Endothelial cell of umbilical vein (primary cell): ENCODE measurements around the gene MYL11. TPM values are rescaled to one million over a fixed set of nuclear protein-coding genes. Genes with fewer than 3 reads are reported as not detected.
"Not testable (repeated sequence)": the region's sequence is repeated elsewhere in the genome, so short reads cannot be mapped to it uniquely, and the experiment has no call there.

Experiments
- BruUV-seq: library from RNA; stranded (reverse); fragments of 400-500 nt; replicated peaks from 2 replicates; lab custom pipeline; 2021; lab: Mats Ljungman, UMichigan
- CTCF ChIA-PET: fragments of 300-600, 350-600 bp; sonication (Branson Sonifier 250); formaldehyde crosslinking; loops from one replicate; lab custom pipeline; 2021; ENCODE audit warnings: antibody characterized with exemption, inconsistent platforms; lab: Charles Lee
- POLR2A ChIA-PET: fragments of 300-600, 350-600 bp; sonication (Branson Sonifier 250); formaldehyde crosslinking; loops from one replicate; lab custom pipeline; 2021; ENCODE audit warnings: antibody characterized with exemption, inconsistent platforms; lab: Charles Lee
- DNase-seq: peaks from one replicate; pipeline ENCODE4 v3.0.0-alpha.2; 2011; ENCODE audit warnings: low read depth, low spot score
- FAIRE-seq: peaks from 2 replicates; lab custom pipeline; 2011; peaks lifted over from hg19 to GRCh38; lab: Jason Lieb, UNC
- H2AFZ ChIP-seq: 2 replicates; pipeline ENCODE4 v1.6.0; 2012; ENCODE audit warnings: low read depth, low read length, control low read depth, inconsistent platforms
- H3K27ac ChIP-seq: 2 replicates; pipeline ENCODE4 v1.5.1; 2011; ENCODE audit warnings: low read depth, mild to moderate bottlenecking, control low read depth, low read length, moderate library complexity; ENCODE audit not compliant: insufficient read depth
- H3K27me3 ChIP-seq, 2 experiments: 2 replicates each; pipeline versions ENCODE4 v1.6.0 to v1.6.1; 2011; ENCODE audit warnings: low read length in 2 of 2, mixed read lengths in 1 of 2; ENCODE audit not compliant: control insufficient read depth in 2 of 2, insufficient read depth in 2 of 2
- H3K36me3 ChIP-seq, 2 experiments: 2 replicates in 1 of 2; 3 replicates in 1 of 2; pipeline ENCODE4 v1.5.1; 2011; ENCODE audit warnings: low read length in 2 of 2, mild to moderate bottlenecking in 1 of 2, moderate library complexity in 1 of 2; ENCODE audit not compliant: control insufficient read depth in 2 of 2, insufficient read depth in 2 of 2; ENCODE audit errors: extremely low read depth in 1 of 2
- H3K4me1 ChIP-seq: 3 replicates; pipeline ENCODE4 v1.5.1; 2011; ENCODE audit warnings: mild to moderate bottlenecking, low read length; ENCODE audit not compliant: control insufficient read depth, insufficient read depth; ENCODE audit errors: extremely low read depth
- H3K4me2 ChIP-seq: 2 replicates; pipeline ENCODE4 v1.6.1; 2011; ENCODE audit warnings: low read length, control low read depth, mixed read lengths; ENCODE audit not compliant: insufficient read depth
- H3K4me3 ChIP-seq, 3 experiments: fragments of 200-600 bp in 1 of 3; sonication (generic), shearing (Covaris generic) in 1 of 3; replicated peaks in 1 of 3; 2 replicates each; pipeline ENCODE4 v1.5.1; 2011 to 2016; ENCODE audit warnings: control low read depth in 3 of 3, low read length in 3 of 3, mild to moderate bottlenecking in 2 of 3, inconsistent platforms in 1 of 3, low read depth in 1 of 3, moderate library complexity in 1 of 3; ENCODE audit not compliant: insufficient read depth in 1 of 3
- H3K79me2 ChIP-seq: 2 replicates; pipeline ENCODE4 v1.6.0; 2012; ENCODE audit warnings: low read length, inconsistent platforms; ENCODE audit not compliant: control insufficient read depth, insufficient read depth
- H3K9ac ChIP-seq: replicated peaks from 2 replicates; pipeline ENCODE3; 2011; ENCODE audit warnings: low read length, control low read depth; ENCODE audit not compliant: insufficient read depth; ENCODE audit errors: extremely low read depth
- H3K9me1 ChIP-seq: replicated peaks from 3 replicates; pipeline ENCODE4 v1.6.0; 2011; ENCODE audit warnings: mild to moderate bottlenecking, low read length; ENCODE audit not compliant: control insufficient read depth, insufficient read depth; ENCODE audit errors: extremely low read depth
- H3K9me3 ChIP-seq: replicated peaks from 2 replicates; pipeline ENCODE4 v1.5.1; 2012; ENCODE audit warnings: low read length, inconsistent platforms; ENCODE audit not compliant: control insufficient read depth, insufficient read depth
- H4K20me1 ChIP-seq: replicated peaks from 2 replicates; pipeline ENCODE3; 2011; ENCODE audit warnings: mild to moderate bottlenecking, low read length; ENCODE audit not compliant: control insufficient read depth, insufficient read depth; ENCODE audit errors: extremely low read depth
- EZH2 ChIP-seq: IDR thresholded peaks from 2 replicates; pipeline ENCODE4 v1.6.1; 2012; ENCODE audit warnings: borderline replicate concordance, low read depth, mild to moderate bottlenecking, moderate library complexity, low read length, inconsistent platforms; ENCODE audit not compliant: severe bottlenecking
- FOS ChIP-seq: IDR thresholded peaks from 2 replicates; pipeline ENCODE4 v1.6.1; 2011; ENCODE audit warnings: mild to moderate bottlenecking, low read length, moderate library complexity, borderline replicate concordance; ENCODE audit not compliant: insufficient read depth
- GATA2 ChIP-seq: IDR thresholded peaks from 2 replicates; pipeline ENCODE4 v1.7.0; 2011; ENCODE audit warnings: low read depth, mild to moderate bottlenecking, moderate library complexity, mixed read lengths, low read length; ENCODE audit not compliant: insufficient read length, insufficient read depth
- JUN ChIP-seq: IDR thresholded peaks from 2 replicates; pipeline ENCODE4 v1.6.1; 2011; ENCODE audit warnings: borderline replicate concordance, low read depth; ENCODE audit not compliant: insufficient read length, insufficient read depth
- MAX ChIP-seq: IDR thresholded peaks from 2 replicates; pipeline ENCODE4 v1.6.1; 2011; ENCODE audit not compliant: insufficient read depth, insufficient read length
- MYC ChIP-seq: IDR thresholded peaks from one replicate; pipeline ENCODE4 v1.6.1; 2011; ENCODE audit warnings: mild to moderate bottlenecking, low read depth, low read length
- POLR2A ChIP-seq: IDR thresholded peaks from 2 replicates; pipeline ENCODE4 v1.6.1; 2012; ENCODE audit warnings: low read depth, mild to moderate bottlenecking, control low read depth, low read length
- POLR2AphosphoS5 ChIP-seq: IDR thresholded peaks from 2 replicates; pipeline ENCODE4 v1.6.1; 2012; ENCODE audit warnings: low read depth, mild to moderate bottlenecking, control low read depth, low read length, moderate library complexity; ENCODE audit not compliant: insufficient read depth
- dilution Hi-C: fragments of 300-500 bp; cut with MboI; formaldehyde crosslinking; loops from one replicate; pipeline ENCODE4 v1.15.0; 2019; ENCODE audit warnings: low sequenced_read_pairs; ENCODE audit not compliant: extremely low pct_ligation_motif_present
- intact Hi-C: fragments of 100-400 bp; cut with micrococcal nuclease; formaldehyde crosslinking; loops from one replicate; pipeline ENCODE4 v1.10.0; 2022
- polyA plus RNA-seq, 4 experiments: library from polyadenylated mRNA; depleted of rRNA in 3 of 4; stranded (reverse) in 3 of 4; unstranded in 1 of 4; fragments of >200 nt; gene quantifications; 2 replicates each; pipeline versions ENCODE4 v1.2.1 to v1.2.3, GENCODE V29; 2011 to 2012; ENCODE audit warnings: missing spikeins in 1 of 4
- total RNA-seq: library from RNA; stranded (reverse); gene quantifications from 2 replicates; pipeline ENCODE4 v1.2.3, GENCODE V29; 2021
- TF ChIP-seq, protein P1 (sequence below), 2 donors: IDR thresholded peaks; 1 replicate in 1 of 2; 2 replicates in 1 of 2; pipeline ENCODE4 v1.5.1; 2011; ENCODE audit warnings: low read length in 2 of 2, mild to moderate bottlenecking in 2 of 2, moderate library complexity in 2 of 2, control low read depth in 1 of 2, inconsistent platforms in 1 of 2, low read depth in 1 of 2; ENCODE audit not compliant: insufficient read depth in 1 of 2; ENCODE audit errors: extremely low read depth in 1 of 2

MYL11 gene
- total and polyA plus RNA-seq, 2 donors (not counting 3 experiments of a cell fraction or from before 2014, with no cell fraction given): 1.3 TPM; not detected in 1

- peak; percentile 82 for DNase-seq
- peak; percentile 40 for TF ChIP-seq POLR2AphosphoS5
- H3K9me3 ChIP-seq, H4K20me1 ChIP-seq, BruUV-seq, H3K27me3 ChIP-seq, H3K36me3 ChIP-seq, dilution Hi-C loops, H3K9me1 ChIP-seq, H3K4me1 ChIP-seq, FAIRE-seq: not testable (repeated sequence)
- Histone ChIP-seq H3K79me2 (peaks cover 18% of the 10 kb centered on the region), H3K9ac (peak overlapping the region; percentile 16), H3K4me3 (peak overlapping the region; percentile 54 to 72 (median 56)), H2AFZ (peak overlapping the region; percentile 88), H3K27ac (peak overlapping the region; percentile 63), H3K4me2 (peak overlapping the region; percentile 61)
- ChIA-PET CTCF (interaction anchor here (1.1 kb wide), 2 partner anchors 9 to 243 kb away, joined by 3 to 4 read pairs; no protein-coding TSS in a partner anchor), POLR2A (interaction anchor here (0.7 to 0.8 kb wide), 2 partner anchors 36 to 80 kb away, joined by 3 read pairs; no protein-coding TSS in a partner anchor)
- intact Hi-C loops: loop anchor here (1.0 to 2.0 kb wide), 3 partner anchors 15 to 36 kb away; partner anchors contain the start of gene TBC1D10B
Measured at GRCh38 chr16:30335028-30335597, 39.5 kb upstream of the MYL11 start.

DNA sequence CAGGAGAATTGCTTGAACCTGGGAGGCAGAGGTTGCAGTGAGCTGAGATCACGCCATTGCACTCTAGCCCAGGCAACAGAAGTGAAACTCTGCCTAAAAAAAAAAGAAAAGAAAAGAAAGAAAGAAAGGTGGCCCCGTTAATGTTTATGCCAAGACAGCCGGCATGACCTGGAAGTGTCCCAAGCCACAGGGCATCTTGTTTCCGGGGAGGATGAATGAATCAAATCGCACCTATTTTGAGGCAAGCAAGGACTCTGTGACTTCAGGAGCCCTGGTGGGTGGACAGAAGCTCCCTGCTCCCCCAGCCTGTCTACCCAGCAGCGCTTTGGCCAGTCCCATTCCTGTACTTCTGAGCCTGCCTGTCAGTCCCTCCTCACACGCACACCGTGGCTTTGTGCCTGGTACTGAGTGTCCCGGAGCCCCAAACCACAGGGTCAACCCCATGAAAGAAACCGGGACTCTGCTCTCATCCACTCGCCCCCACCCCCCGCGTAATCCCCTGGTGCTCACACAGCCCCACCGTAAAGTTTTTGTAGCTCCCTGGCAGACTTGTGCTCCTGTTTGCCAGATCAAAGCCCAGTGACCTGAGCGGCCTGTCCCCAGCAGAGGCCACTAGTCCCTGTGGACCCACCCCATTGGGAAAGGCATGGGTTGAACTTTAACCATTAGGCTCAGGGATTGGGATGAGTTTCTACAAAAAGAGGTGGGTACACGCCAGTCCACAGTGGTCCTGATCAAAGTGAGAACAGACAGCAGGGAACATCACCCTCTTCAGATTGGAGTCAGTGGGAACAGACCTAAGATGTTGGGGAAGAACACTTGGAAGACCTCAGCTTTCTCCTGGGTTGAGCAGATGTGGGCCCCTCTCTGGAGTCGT is 38.8 kb upstream of the MYL11 start:
- peak overlapping the region; percentile 23 to 56 (median 54) for H3K4me3 ChIP-seq
- no TSS peak for BruUV-seq
- H3K4me2 ChIP-seq: peak overlapping the region; percentile 61
- intact Hi-C loops (loop anchor here (1.0 to 2.0 kb wide), 3 partner anchors 14 to 35 kb away; partner anchors contain the start of gene TBC1D10B), dilution Hi-C loops (no loop called here)
- H3K27ac ChIP-seq: no peak overlapping the region
- DNase-seq (no peak), FAIRE-seq (no peak)
- ChIA-PET POLR2A (interaction anchor here (0.7 to 0.8 kb wide), 2 partner anchors 35 to 79 kb away, joined by 3 read pairs; no protein-coding TSS in a partner anchor), CTCF (interaction anchor here (1.1 kb wide), 2 partner anchors 9 to 244 kb away, joined by 3 to 4 read pairs; no protein-coding TSS in a partner anchor)
- no peaks in the 10 kb centered on the region for H3K27me3 ChIP-seq
- H4K20me1 ChIP-seq: no peaks in the 10 kb centered on the region
- H3K79me2 ChIP-seq: peaks cover 12% of the 10 kb centered on the region
- H3K9me1 ChIP-seq: no peaks in the 10 kb centered on the region
- peaks cover 2% of the 10 kb centered on the region for H3K4me1 ChIP-seq
- no peak for TF ChIP-seq JUN
- TF ChIP-seq FOS: no peak
- no peak for TF ChIP-seq POLR2AphosphoS5
- TF ChIP-seq, protein P1, sequence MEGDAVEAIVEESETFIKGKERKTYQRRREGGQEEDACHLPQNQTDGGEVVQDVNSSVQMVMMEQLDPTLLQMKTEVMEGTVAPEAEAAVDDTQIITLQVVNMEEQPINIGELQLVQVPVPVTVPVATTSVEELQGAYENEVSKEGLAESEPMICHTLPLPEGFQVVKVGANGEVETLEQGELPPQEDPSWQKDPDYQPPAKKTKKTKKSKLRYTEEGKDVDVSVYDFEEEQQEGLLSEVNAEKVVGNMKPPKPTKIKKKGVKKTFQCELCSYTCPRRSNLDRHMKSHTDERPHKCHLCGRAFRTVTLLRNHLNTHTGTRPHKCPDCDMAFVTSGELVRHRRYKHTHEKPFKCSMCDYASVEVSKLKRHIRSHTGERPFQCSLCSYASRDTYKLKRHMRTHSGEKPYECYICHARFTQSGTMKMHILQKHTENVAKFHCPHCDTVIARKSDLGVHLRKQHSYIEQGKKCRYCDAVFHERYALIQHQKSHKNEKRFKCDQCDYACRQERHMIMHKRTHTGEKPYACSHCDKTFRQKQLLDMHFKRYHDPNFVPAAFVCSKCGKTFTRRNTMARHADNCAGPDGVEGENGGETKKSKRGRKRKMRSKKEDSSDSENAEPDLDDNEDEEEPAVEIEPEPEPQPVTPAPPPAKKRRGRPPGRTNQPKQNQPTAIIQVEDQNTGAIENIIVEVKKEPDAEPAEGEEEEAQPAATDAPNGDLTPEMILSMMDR (IDR thresholded peaks at IDR 0.05; ENCODE audit: extremely low read depth in 1 of 2, insufficient read depth in 1 of 2, low read depth in 1 of 2, low read length in 2 of 2): no peak
- TF ChIP-seq MAX: no peak
- TF ChIP-seq GATA2: no peak
- no peak for TF ChIP-seq EZH2
- TF ChIP-seq MYC: no peak
- no peak for TF ChIP-seq POLR2A
- H3K36me3 ChIP-seq: no peaks in the 10 kb centered on the region
- no peaks in the 10 kb centered on the region for H3K9me3 ChIP-seq
- peak overlapping the region; percentile 48 for H2AFZ ChIP-seq
- H3K9ac ChIP-seq: no peak overlapping the region
